Ishikawa (cell line): ENCODE results near the gene CAMTA1.

Source experiments
- CEBPB ChIP-seq: IDR thresholded peaks from 2 replicates; pipeline ENCODE4 v1.6.1; 2012
- CREB1 ChIP-seq: IDR thresholded peaks from 2 replicates; pipeline ENCODE4 v1.6.1; 2012; ENCODE audit warnings: low read depth
- EGR1 ChIP-seq: IDR thresholded peaks from 2 replicates; pipeline ENCODE4 v1.6.1; 2012
- EP300 ChIP-seq: IDR thresholded peaks from 2 replicates; pipeline ENCODE4 v1.6.1; 2012; ENCODE audit warnings: borderline replicate concordance
- FOXM1 ChIP-seq: IDR thresholded peaks from 2 replicates; pipeline ENCODE4 v1.6.1; 2012; ENCODE audit warnings: low read depth, borderline replicate concordance
- NFIC ChIP-seq: IDR thresholded peaks from 2 replicates; pipeline ENCODE4 v1.6.1; 2012
- RAD21 ChIP-seq: IDR thresholded peaks from 2 replicates; pipeline ENCODE4 v1.6.1; 2012; ENCODE audit warnings: low read depth
- TAF1 ChIP-seq: IDR thresholded peaks from 2 replicates; pipeline ENCODE4 v1.6.1; 2012; ENCODE audit warnings: low read depth, mild to moderate bottlenecking
- TCF12 ChIP-seq: IDR thresholded peaks from 2 replicates; pipeline ENCODE4 v1.6.1; 2012; ENCODE audit warnings: low read depth
- TEAD4 ChIP-seq: IDR thresholded peaks from 2 replicates; pipeline ENCODE4 v1.6.1; 2012
- YY1 ChIP-seq: IDR thresholded peaks from 2 replicates; pipeline ENCODE4 v1.6.1; 2012; ENCODE audit warnings: low read depth
- ZBTB7A ChIP-seq: IDR thresholded peaks from 2 replicates; pipeline ENCODE4 v1.6.1; 2012; ENCODE audit warnings: low read depth
- TF ChIP-seq, protein P1 (sequence below): IDR thresholded peaks from 2 replicates; pipeline ENCODE4 v1.6.1; 2012; ENCODE audit warnings: low read depth, mild to moderate bottlenecking
- TF ChIP-seq, protein P2 (sequence below): IDR thresholded peaks from 2 replicates; pipeline ENCODE4 v1.6.1; 2012
- TF ChIP-seq, protein P3 (sequence below): IDR thresholded peaks from 2 replicates; pipeline ENCODE4 v1.6.1; 2012

Gene CAMTA1

DNA sequence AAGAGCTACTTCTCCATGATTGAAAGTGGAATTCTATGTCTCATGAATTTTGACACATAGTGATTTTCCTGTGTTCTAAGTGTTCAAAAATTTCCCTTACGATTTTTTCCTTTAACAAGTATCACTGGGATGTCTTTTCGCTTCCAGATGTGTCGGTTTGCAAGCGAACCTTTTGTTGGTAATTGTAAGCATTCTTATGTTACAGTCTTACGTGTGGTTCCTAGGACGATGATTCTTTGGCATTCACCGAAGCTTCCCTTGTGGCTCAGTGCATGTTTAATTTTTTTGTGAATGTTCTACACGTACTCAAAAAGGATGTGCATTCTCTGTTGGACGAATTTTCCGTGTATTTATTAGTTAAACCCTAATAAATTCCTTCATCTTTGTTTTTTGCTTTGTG lies 211.6 kb downstream of the CAMTA1 start:
- TF ChIP-seq RAD21 (no peak), CEBPB (no peak), YY1 (no peak), TEAD4 (no peak), NFIC (no peak)
- TF ChIP-seq, protein P1, sequence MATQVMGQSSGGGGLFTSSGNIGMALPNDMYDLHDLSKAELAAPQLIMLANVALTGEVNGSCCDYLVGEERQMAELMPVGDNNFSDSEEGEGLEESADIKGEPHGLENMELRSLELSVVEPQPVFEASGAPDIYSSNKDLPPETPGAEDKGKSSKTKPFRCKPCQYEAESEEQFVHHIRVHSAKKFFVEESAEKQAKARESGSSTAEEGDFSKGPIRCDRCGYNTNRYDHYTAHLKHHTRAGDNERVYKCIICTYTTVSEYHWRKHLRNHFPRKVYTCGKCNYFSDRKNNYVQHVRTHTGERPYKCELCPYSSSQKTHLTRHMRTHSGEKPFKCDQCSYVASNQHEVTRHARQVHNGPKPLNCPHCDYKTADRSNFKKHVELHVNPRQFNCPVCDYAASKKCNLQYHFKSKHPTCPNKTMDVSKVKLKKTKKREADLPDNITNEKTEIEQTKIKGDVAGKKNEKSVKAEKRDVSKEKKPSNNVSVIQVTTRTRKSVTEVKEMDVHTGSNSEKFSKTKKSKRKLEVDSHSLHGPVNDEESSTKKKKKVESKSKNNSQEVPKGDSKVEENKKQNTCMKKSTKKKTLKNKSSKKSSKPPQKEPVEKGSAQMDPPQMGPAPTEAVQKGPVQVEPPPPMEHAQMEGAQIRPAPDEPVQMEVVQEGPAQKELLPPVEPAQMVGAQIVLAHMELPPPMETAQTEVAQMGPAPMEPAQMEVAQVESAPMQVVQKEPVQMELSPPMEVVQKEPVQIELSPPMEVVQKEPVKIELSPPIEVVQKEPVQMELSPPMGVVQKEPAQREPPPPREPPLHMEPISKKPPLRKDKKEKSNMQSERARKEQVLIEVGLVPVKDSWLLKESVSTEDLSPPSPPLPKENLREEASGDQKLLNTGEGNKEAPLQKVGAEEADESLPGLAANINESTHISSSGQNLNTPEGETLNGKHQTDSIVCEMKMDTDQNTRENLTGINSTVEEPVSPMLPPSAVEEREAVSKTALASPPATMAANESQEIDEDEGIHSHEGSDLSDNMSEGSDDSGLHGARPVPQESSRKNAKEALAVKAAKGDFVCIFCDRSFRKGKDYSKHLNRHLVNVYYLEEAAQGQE: no peak

DNA sequence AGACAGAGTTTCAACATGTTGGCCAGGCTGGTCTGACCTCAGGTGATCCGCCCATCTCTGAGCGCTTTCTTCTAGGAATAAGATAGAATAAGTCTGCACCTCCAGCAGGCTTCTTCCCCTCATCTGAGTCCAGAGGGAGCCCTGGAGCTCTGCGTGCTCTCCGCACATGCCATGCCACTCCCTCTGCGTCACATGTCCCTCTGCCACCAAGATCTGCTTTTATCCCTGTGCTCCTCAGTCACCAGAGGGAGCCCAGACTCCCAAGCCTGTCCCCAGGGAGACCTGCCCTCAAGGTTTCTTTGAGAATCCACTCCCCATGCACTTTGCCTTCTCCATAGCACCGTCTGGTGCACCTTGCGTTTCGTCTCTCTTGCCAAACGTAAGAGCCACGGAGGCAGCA lies 213.0 kb downstream of the CAMTA1 start:
- TF ChIP-seq EGR1: no peak
- TF ChIP-seq, protein P2, sequence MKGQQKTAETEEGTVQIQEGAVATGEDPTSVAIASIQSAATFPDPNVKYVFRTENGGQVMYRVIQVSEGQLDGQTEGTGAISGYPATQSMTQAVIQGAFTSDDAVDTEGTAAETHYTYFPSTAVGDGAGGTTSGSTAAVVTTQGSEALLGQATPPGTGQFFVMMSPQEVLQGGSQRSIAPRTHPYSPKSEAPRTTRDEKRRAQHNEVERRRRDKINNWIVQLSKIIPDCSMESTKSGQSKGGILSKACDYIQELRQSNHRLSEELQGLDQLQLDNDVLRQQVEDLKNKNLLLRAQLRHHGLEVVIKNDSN: 0 out of 2 replicates have a peak, but pooled peaks have one; percentile 19

DNA sequence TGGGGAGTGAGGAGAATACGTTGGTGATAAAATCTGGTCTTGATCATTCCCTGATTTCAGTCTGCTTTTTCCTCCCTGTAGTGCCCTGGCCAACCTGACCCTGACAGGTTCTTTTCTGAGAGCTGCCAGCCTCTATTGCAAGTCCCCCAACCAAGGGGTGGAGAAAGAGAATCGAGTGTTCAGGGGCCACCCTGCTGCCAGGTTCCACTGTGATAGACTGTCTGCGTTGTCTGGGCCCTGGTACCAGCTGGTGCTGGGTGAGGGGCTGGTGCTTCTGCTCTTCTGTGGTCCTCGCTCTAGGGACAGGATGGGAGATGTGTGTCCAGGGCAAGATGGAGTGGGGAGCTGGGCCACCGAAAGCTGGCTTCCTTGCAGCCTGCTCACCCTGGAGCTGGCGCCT lies 214.6 kb downstream of the CAMTA1 start:
- TF ChIP-seq, protein P1: no peak
- TF ChIP-seq EP300: no peak
- no peak for TF ChIP-seq YY1
- TF ChIP-seq NFIC: no peak
- TF ChIP-seq CEBPB: no peak
- no peak for TF ChIP-seq RAD21
- TF ChIP-seq EGR1: no peak
- no peak for TF ChIP-seq ZBTB7A
- no peak for TF ChIP-seq FOXM1
- no peak for TF ChIP-seq TCF12
- TF ChIP-seq, protein P2: no peak
- no peak for TF ChIP-seq CREB1
- TF ChIP-seq TEAD4: no peak
- TF ChIP-seq TAF1: no peak

DNA sequence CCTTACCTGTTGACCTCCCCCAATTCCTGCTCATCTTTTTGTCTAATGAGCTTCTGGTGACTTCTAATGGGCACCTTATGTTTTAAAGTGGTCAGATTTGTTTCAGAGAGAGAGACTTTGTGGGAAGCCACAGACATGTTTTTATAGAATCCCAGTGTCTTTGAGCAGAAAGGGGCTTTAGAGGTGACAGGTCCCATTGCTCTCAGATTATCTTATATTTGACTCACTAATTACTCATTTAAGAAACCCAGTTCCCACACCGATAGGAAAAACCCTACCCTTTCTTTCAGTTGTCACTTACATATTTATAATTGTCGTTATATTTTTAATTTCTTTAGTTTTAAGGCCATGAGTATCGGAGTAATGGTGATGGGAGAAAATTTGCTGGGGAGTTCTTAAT lies 215.5 kb downstream of the CAMTA1 start:
- TF ChIP-seq EGR1: no peak
- TF ChIP-seq, protein P3, sequence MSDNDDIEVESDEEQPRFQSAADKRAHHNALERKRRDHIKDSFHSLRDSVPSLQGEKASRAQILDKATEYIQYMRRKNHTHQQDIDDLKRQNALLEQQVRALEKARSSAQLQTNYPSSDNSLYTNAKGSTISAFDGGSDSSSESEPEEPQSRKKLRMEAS: no peak
- TF ChIP-seq ZBTB7A: no peak
- TF ChIP-seq, protein P1: no peak
- no peak for TF ChIP-seq EP300
- TF ChIP-seq TAF1: no peak
- no peak for TF ChIP-seq CEBPB
- TF ChIP-seq NFIC: no peak
- TF ChIP-seq, protein P2: no peak
- TF ChIP-seq YY1: no peak
- TF ChIP-seq TEAD4: no peak
- TF ChIP-seq RAD21: no peak

DNA sequence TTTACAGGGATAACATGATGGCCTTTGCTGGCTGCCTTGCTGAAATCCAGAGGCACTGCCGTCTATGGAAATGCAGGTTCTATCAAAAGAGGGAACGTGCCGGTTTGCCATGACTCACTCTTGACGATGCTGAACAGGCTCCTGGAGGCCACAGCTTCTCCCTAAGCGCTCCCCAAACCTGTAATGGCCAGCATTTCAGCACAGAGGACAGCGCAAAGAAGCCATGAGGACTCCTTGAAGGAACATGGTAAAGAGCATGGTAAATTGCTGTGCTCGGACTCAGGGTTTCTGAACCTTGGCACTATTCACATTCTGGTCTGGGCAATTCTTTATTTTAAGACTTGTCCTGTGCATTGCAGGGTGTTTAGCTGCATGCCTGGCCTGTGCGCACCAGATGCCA lies 217.5 kb downstream of the CAMTA1 start:
- TF ChIP-seq, protein P1: peak; percentile 76
- TF ChIP-seq, protein P2: no peak
